Astrocyte of the spinal cord (primary cell): ENCODE results near the gene CLN6.

Experiments used
- DNase-seq: peaks from one replicate; pipeline ENCODE4 v3.0.0; 2011; ENCODE audit warnings: low read depth, low spot score
- H3K4me3 ChIP-seq: 2 replicates; pipeline ENCODE4 v1.5.1; 2011; ENCODE audit warnings: low read depth, mild to moderate bottlenecking, low read length, moderate library complexity
- in situ Hi-C: cut with HindIII; loops from 2 replicates; pipeline ENCODE4 v1.10.0; 2017; ENCODE audit warnings: low sequenced_read_pairs
- TF ChIP-seq, protein P1 (sequence below): IDR thresholded peaks from 2 replicates; pipeline ENCODE4 v1.5.1; 2012; ENCODE audit warnings: low read depth, mild to moderate bottlenecking, low read length, inconsistent platforms

Gene CLN6

DNA sequence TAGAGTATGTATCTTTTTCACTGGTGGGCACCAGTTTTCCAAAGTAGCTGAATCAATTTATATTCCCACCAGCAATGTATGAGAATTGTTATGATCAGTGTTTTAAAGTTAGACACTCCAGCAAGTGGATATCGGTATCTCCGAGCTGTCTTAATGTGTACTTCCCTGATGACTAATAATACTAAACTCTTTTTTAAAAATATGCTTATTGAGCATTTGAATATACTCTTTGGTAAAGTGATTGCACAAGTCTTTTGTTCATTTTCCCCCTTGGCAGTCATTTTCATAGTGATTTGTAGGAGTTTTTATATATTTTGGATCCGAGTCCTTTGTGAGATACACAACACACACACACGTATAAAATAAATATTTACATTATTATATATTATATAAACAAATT is 35.6 kb upstream of the CLN6 start:
- no peak for DNase-seq
- H3K4me3 ChIP-seq, result no peak overlapping the region
- in situ Hi-C loops, result no loop called here
- TF ChIP-seq, protein P1, sequence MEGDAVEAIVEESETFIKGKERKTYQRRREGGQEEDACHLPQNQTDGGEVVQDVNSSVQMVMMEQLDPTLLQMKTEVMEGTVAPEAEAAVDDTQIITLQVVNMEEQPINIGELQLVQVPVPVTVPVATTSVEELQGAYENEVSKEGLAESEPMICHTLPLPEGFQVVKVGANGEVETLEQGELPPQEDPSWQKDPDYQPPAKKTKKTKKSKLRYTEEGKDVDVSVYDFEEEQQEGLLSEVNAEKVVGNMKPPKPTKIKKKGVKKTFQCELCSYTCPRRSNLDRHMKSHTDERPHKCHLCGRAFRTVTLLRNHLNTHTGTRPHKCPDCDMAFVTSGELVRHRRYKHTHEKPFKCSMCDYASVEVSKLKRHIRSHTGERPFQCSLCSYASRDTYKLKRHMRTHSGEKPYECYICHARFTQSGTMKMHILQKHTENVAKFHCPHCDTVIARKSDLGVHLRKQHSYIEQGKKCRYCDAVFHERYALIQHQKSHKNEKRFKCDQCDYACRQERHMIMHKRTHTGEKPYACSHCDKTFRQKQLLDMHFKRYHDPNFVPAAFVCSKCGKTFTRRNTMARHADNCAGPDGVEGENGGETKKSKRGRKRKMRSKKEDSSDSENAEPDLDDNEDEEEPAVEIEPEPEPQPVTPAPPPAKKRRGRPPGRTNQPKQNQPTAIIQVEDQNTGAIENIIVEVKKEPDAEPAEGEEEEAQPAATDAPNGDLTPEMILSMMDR, result no peak

DNA sequence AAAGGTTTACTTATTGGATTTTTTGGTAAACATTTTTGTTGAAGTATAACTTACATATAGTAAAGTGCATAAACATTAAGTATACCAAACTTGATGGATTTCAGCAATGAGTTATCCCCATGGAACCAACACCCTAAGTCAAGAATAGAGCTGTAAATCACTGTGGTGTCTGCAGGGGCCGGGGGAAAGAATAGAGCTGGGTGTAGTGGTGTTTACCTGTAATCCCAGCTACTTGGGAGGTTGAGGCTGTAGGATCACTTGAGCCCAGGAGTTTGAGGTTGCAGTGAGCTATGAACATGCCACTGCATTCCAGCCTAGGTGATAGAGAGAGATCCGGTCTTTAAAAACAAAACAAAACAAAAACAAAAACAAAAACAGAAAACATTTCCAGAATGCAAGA is 34.8 kb upstream of the CLN6 start:
- in situ Hi-C loops, result no loop called here
- H3K4me3 ChIP-seq, result no peak overlapping the region
- TF ChIP-seq, protein P1, result no peak
- no peak for DNase-seq

DNA sequence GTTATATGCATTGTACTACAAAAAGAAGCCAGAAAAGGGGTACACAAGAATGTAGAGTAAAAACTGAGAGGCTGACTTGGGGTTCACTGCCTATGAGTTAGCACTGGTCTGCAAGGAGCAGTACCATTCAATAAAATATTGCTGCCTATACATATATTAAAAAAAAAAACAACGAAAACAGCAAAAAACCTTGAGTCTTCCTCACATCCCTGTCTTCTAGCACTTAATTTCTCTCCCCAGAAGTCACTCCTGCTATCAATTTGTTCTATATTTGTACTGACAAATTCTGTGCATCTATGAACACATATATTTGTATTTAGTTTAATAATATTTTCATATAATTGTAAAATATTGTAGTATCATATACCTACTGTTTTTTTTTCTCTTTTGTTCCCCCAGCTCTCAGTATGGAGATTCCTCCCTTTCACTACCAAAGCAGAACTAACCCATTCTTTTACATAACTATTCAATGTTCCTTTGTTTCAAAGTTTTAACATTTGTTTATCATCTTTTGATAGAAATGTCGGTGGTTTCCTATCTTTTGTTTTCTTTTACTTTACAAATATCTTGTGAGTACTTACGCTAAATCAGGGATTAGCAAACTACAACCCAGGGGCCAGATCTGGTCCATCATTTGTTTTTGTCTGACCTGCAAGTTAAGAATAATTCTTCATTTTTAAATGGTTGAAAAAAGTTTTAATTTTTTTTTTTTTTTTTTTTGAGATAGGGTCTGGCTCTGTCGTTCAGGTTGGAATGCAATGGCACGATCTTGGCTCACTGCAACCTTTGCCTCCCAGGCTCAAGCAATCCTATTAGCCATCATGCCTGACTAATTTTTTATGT is 33.2 kb upstream of the CLN6 start:
- no peak overlapping the region for H3K4me3 ChIP-seq
- TF ChIP-seq, protein P1, result no peak
- in situ Hi-C loops, result no loop called here
- DNase-seq, result no peak

DNA sequence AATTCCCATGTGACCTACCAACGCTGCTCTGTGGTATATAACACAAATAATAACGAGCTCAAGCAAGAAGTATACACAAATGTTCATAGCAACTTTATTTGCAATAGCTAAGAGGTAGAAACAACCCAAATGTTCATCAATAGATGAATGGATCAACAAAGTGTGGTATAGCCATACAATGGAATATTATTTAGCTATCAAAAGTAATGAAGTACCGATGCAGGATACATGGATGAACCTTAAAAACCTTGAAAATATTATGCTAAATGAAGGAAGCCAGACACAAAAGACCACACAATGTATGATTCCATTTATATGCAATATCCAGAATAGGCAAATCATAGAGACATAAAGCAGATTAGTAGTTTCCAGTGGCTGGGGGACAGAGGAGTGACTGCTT is 32.5 kb upstream of the CLN6 start:
- H3K4me3 ChIP-seq, result no peak overlapping the region
- no peak for DNase-seq
- TF ChIP-seq, protein P1, result no peak
- in situ Hi-C loops, result no loop called here

DNA sequence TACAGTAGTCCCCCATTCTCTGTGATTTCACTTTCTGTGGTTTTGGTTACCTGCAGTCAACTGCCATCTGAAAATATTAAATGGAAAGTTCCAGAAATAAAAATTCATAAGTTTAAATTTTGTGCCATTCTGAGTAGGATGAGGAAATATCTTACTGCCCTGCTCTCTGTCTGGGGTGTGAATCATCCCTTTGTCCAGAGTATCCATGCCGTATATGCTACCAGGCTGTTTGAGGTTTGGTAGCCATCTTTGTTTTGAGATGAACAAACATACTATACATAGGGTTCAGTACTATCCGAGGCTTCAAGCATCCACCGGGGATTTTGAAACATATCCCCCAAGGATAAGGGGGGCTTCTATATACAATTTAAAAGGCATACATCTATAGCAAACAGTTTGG is 31.7 kb upstream of the CLN6 start:
- TF ChIP-seq, protein P1, result no peak
- in situ Hi-C loops, result no loop called here
- DNase-seq, result no peak
- H3K4me3 ChIP-seq, result no peak overlapping the region

DNA sequence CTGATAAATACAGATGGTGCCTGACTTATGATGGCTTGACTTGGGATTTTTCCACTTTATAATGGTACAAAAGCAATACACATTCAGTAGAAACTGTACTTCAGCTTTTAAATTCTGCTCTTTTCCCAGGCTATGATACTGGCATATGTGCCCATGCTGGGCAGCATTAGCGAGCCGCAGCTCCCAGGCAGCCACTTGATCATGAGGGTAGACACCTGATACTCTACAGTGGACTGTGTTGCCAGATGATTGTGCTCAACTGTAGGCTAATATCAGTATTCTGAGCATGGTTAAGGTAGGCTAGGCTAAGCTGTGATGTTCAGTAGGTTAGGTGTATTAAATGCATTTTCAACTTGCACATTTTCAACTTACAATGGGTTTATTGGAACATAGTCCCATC is 30.4 kb upstream of the CLN6 start:
- no peak for DNase-seq
- H3K4me3 ChIP-seq, result no peak overlapping the region
- in situ Hi-C loops, result no loop called here
- TF ChIP-seq, protein P1, result no peak

DNA sequence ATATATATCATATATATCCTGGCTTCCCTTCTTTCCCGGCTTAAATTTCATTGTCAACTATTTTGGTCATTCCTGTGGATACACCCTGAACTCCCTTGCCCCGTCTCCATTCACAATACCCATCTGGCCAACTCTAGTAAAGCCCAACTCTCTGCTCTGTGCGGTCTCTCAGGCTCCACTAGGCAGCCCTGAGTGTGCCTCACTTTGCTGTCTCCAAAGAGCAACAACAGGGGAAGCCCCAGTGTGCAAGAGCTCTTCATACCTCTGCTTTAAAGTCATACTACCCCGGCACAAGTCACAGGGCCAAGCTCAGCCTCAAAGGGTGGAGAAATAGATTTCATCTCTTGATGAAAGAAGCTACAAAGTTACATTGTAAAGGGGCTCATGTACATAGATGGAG is 29.2 kb upstream of the CLN6 start:
- H3K4me3 ChIP-seq, result no peak overlapping the region
- in situ Hi-C loops, result no loop called here
- DNase-seq, result no peak
- TF ChIP-seq, protein P1, result no peak
